Lower leg skin (tissue), 4 donors: ENCODE results near the gene C1QTNF1. TPM values are rescaled to one million over a fixed set of nuclear protein-coding genes. Genes with fewer than 3 reads are reported as not detected.
"Not testable (repeated sequence)": the region's sequence is repeated elsewhere in the genome, so short reads cannot be mapped to it uniquely, and the experiment has no call there.

Experiments
- DNase-seq, 2 donors: peaks; one replicate each; pipeline ENCODE4 v3.0.0-alpha.2; 2019; ENCODE audit warnings: low spot score in 2 of 2
- H3K4me3 ChIP-seq: fragments of 200-600 bp; sonication (generic); 2 replicates; pipeline ENCODE4 v1.5.1; 2017; ENCODE audit warnings: mild to moderate bottlenecking, low read depth; ENCODE audit not compliant: poor library complexity, severe bottlenecking
- CTCF ChIP-seq, 3 donors: fragments of 450-650 bp; IDR thresholded peaks; one replicate each; pipeline ENCODE4 v1.5.1; 2016; ENCODE audit warnings: antibody characterized with exemption in 3 of 3, mild to moderate bottlenecking in 3 of 3, moderate library complexity in 2 of 3
- POLR2A ChIP-seq, 2 donors: fragments of 450-650 bp; IDR thresholded peaks; one replicate each; pipeline ENCODE4 v1.6.1; 2016 to 2017; ENCODE audit warnings: antibody characterized with exemption in 2 of 2, mild to moderate bottlenecking in 1 of 2, moderate library complexity in 1 of 2
- WGBS, 2 donors: methylation state at CpG; one replicate each; pipeline ENCODE4 v1.1.5; 2018; 5-methylcytosine and 5-hydroxymethylcytosine counted together
- intact Hi-C: fragments of 100-400 bp; cut with DNase I; formaldehyde crosslinking; loops from one replicate; pipeline ENCODE4 v1.15.0; 2023; ENCODE audit warnings: low total_unique reads
- total RNA-seq, 4 donors: library from RNA; depleted of rRNA; stranded (reverse); fragments of >200 nt; gene quantifications; one replicate each; pipeline ENCODE4 v1.1.0, GENCODE V29; 2016

The C1QTNF1 gene
- total RNA-seq, 4 donors from 2014 or later: 24.3 to 53.1 (median 29.5) TPM

GRCh38 chr17:79028496-79029326 is 4.7 kb downstream of the C1QTNF1 start:
- H3K4me3 ChIP-seq: no peak overlapping the region
- DNase-seq: peak in 1 of 2 donors; percentile 83
- intact Hi-C loops: no loop called here
- TF ChIP-seq CTCF (IDR thresholded peaks at IDR 0.05) (no peak), POLR2A (IDR thresholded peaks at IDR 0.05) (no peak)
- WGBS, 2 donors: 57 to 71% methylated on average over 17 of the region's 17 CpGs

- H3K4me3 ChIP-seq: no peak overlapping the region
- WGBS, 2 donors: 74 to 88% methylated on average over 14 to 16 of the region's 16 CpGs
- no peak for TF ChIP-seq CTCF (IDR thresholded peaks at IDR 0.05)
- no peak for TF ChIP-seq POLR2A (IDR thresholded peaks at IDR 0.05)
- DNase-seq: peak in 1 of 2 donors; percentile 80
- intact Hi-C loops: no loop called here
Measured at GRCh38 chr17:79029327-79030009, 5.5 kb downstream of the C1QTNF1 start.

- DNase-seq: peak in 1 of 2 donors; percentile 68
- 86 to 94% methylated on average over 12 of the region's 12 CpGs for WGBS, 2 donors
- H3K4me3 ChIP-seq, intact Hi-C loops: not testable (repeated sequence)
Measured at GRCh38 chr17:79030636-79031035, 6.7 kb downstream of the C1QTNF1 start.

- H3K4me3 ChIP-seq: no peak overlapping the region
- intact Hi-C loops: no loop called here
- peak in 1 of 2 donors; percentile 84 for DNase-seq
- 51 to 63% methylated on average over 26 of the region's 26 CpGs for WGBS, 2 donors
- no peak for TF ChIP-seq POLR2A (IDR thresholded peaks at IDR 0.05)
- no peak for TF ChIP-seq CTCF (IDR thresholded peaks at IDR 0.05)
Measured at GRCh38 chr17:79031996-79032875, 8.3 kb downstream of the C1QTNF1 start.

GRCh38 chr17:79033046-79033616 is 9.2 kb downstream of the C1QTNF1 start:
- intact Hi-C loops: no loop called here
- DNase-seq: peak in 1 of 2 donors; percentile 67

More at GRCh38 chr17:79033046-79033616, 9.2 kb downstream of the C1QTNF1 start:
- no peak for TF ChIP-seq CTCF (IDR thresholded peaks at IDR 0.05)
- no peak for TF ChIP-seq POLR2A (IDR thresholded peaks at IDR 0.05)
- WGBS, 2 donors: 60 to 72% methylated on average over 9 of the region's 9 CpGs
- H3K4me3 ChIP-seq: no peak overlapping the region
